Kidney epithelial cell (primary cell): ENCODE data around the gene ATF7IP2. TPM values are rescaled to one million over a fixed set of nuclear protein-coding genes. Genes with fewer than 3 reads are reported as not detected.

Experiments used
- DNase-seq: peaks from one replicate; pipeline ENCODE4 v3.0.0-alpha.2; 2010; ENCODE audit warnings: low read depth
- H3K27me3 ChIP-seq: 2 replicates; pipeline ENCODE4 v1.6.0; 2011; ENCODE audit warnings: low read length; ENCODE audit not compliant: control insufficient read depth, insufficient read depth
- H3K36me3 ChIP-seq: 2 replicates; pipeline ENCODE4 v1.5.1; 2011; ENCODE audit warnings: low read length; ENCODE audit not compliant: control insufficient read depth, insufficient read depth
- H3K4me3 ChIP-seq: 2 replicates; pipeline ENCODE4 v1.5.1; 2011; ENCODE audit warnings: low read depth, mild to moderate bottlenecking, control low read depth, low read length
- total RNA-seq: library from RNA; depleted of rRNA; stranded (reverse); fragments of >200 nt; gene quantifications from 2 replicates; pipeline ENCODE4 v1.2.3, GENCODE V29; 2015
- TF ChIP-seq, protein P1 (sequence below): IDR thresholded peaks from 2 replicates; pipeline ENCODE4 v1.5.1; 2011; ENCODE audit warnings: mild to moderate bottlenecking, moderate library complexity, low read length, control low read depth, inconsistent platforms; ENCODE audit not compliant: insufficient read depth, poor library complexity, severe bottlenecking

The ATF7IP2 gene
- total RNA-seq, 1 donor from 2014 or later: 4.6 TPM

GRCh38 chr16:10525214-10525825, 139.5 kb downstream of the ATF7IP2 start:
- no peak for DNase-seq
- Histone ChIP-seq H3K36me3 (no peaks in the 10 kb centered on the region), H3K4me3 (no peak overlapping the region), H3K27me3 (no peaks in the 10 kb centered on the region)
- TF ChIP-seq, protein P1, sequence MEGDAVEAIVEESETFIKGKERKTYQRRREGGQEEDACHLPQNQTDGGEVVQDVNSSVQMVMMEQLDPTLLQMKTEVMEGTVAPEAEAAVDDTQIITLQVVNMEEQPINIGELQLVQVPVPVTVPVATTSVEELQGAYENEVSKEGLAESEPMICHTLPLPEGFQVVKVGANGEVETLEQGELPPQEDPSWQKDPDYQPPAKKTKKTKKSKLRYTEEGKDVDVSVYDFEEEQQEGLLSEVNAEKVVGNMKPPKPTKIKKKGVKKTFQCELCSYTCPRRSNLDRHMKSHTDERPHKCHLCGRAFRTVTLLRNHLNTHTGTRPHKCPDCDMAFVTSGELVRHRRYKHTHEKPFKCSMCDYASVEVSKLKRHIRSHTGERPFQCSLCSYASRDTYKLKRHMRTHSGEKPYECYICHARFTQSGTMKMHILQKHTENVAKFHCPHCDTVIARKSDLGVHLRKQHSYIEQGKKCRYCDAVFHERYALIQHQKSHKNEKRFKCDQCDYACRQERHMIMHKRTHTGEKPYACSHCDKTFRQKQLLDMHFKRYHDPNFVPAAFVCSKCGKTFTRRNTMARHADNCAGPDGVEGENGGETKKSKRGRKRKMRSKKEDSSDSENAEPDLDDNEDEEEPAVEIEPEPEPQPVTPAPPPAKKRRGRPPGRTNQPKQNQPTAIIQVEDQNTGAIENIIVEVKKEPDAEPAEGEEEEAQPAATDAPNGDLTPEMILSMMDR: no peak

DNA sequence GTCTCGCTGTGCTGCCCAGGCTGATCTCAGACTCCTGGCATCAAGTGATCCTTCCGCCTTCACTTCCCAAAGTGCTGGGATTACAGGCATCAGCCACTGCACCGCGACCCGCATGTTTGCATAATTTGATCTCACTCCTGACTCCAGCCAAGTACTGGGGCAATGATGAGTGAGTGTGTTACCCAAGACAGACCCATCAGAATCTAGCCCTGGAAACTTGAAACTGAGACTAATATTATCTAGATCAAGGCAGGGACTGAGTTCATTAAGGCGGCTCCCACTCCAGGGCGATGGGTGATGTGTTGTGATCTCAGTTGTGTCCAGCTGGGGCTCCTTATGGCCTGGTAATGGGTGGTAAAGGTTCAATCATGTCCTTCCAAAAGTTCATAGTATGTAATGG, 141.1 kb downstream of the ATF7IP2 start:
- TF ChIP-seq, protein P1: no peak
- no peak overlapping the region for H3K4me3 ChIP-seq

GRCh38 chr16:10528635-10529034, 142.8 kb downstream of the ATF7IP2 start:
- no peak for DNase-seq
- no peak overlapping the region for H3K4me3 ChIP-seq
- H3K36me3 ChIP-seq: no peaks in the 10 kb centered on the region
- H3K27me3 ChIP-seq: no peaks in the 10 kb centered on the region
- TF ChIP-seq, protein P1: no peak

More for the DNA sequence above, 141.1 kb downstream of the ATF7IP2 start:
- no peak for DNase-seq
- Histone ChIP-seq H3K27me3 (no peaks in the 10 kb centered on the region), H3K36me3 (no peaks in the 10 kb centered on the region)

DNA sequence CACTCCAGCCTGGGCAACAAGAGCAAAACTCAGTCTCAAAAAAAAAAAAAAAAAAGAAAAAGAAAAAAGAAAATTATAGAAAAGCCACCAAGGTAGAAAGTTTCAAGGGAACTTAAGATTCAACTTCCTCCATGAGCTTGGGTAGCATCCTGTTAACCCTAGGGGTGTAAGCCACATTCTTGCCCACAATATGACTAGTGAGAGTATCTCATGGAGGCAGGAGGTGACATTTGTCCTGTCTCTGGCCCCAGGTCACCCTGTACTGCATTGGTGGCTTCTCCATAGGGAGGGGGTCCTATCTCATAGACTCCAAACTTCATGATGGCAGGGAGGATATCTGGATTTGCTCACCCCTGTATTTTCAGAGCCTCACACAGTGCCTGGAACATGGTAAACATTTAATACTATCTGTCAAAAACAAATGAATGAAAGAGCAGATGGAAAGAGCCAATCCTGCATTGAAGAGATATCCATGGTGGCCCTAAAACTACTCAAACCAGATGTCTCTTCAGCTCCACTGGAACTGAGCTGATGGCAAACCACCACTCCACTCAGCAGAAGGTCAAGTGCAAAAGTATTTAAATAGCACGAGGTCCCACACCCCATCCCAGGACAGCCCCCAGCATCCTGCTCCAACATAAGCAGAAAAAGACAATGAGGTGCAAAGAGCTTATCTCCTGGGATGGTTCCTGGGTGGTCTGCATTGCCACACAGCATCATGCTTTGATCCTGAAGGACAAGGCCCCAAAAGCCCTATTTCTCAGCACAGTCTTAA, 144.2 kb downstream of the ATF7IP2 start:
- TF ChIP-seq, protein P1: no peak
- H3K27me3 ChIP-seq: no peaks in the 10 kb centered on the region
- no peaks in the 10 kb centered on the region for H3K36me3 ChIP-seq
- no peak for DNase-seq
- H3K4me3 ChIP-seq: no peak overlapping the region

DNA sequence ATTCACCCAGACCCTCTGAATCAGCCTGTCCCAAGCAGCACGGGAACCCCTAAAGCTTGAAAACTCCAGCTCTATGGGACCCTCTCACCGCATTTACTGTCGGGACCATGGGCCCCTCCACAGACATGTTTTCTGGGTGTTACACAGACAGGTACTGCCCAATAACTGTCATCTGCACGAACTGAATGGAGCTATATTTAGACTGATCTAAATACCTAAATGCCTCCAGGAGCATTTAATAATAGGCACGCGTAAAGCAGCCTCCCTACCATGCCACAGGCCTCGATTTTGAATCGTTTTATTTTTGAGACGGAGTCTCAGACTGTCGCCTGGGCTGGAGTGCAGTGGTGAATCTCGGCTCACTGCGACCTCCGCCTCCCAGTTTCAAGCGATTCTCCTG, 144.8 kb downstream of the ATF7IP2 start:
- TF ChIP-seq, protein P1: no peak
- H3K4me3 ChIP-seq: no peak overlapping the region
- H3K27me3 ChIP-seq: no peaks in the 10 kb centered on the region
- H3K36me3 ChIP-seq: no peaks in the 10 kb centered on the region
- DNase-seq: no peak
